Activated CD8-positive, alpha-beta memory T cell treated with anti-CD3 and anti-CD28 coated beads, Interleukin-2, amount 50 U/mL, for 24 hours (primary cell): ENCODE data around the gene KIF16B.
"Not testable (repeated sequence)": the region's sequence is repeated elsewhere in the genome, so short reads cannot be mapped to it uniquely, and the experiment has no call there.

Experiments used
- DNase-seq: peaks from one replicate; pipeline ENCODE4 v3.0.0-alpha.2; 2020; ENCODE audit errors: extremely low read depth

KIF16B gene

DNA sequence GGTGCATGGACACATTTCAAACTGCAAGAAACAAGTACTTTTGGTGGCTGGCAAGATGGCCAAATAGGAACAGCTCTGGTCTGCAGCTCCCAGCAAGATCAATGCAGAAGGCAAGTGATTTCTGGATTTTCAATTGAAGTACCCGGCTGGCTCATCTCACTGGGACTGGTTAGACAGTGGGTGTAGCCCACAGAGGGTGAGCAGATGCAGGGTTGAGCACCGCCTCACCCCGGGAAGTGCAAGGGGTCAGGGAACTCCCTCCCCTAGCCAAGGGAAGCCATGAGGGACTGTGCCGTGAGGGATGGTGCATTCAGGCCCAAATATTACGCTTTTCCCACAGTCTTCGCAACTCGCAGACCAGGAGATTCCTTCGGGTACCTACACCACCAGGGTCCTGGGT lies 53.6 kb downstream of the KIF16B start:
- not testable (repeated sequence) for DNase-seq

GRCh38 chr20:16518784-16519084 lies 54.5 kb downstream of the KIF16B start:
- no peak for DNase-seq

DNA sequence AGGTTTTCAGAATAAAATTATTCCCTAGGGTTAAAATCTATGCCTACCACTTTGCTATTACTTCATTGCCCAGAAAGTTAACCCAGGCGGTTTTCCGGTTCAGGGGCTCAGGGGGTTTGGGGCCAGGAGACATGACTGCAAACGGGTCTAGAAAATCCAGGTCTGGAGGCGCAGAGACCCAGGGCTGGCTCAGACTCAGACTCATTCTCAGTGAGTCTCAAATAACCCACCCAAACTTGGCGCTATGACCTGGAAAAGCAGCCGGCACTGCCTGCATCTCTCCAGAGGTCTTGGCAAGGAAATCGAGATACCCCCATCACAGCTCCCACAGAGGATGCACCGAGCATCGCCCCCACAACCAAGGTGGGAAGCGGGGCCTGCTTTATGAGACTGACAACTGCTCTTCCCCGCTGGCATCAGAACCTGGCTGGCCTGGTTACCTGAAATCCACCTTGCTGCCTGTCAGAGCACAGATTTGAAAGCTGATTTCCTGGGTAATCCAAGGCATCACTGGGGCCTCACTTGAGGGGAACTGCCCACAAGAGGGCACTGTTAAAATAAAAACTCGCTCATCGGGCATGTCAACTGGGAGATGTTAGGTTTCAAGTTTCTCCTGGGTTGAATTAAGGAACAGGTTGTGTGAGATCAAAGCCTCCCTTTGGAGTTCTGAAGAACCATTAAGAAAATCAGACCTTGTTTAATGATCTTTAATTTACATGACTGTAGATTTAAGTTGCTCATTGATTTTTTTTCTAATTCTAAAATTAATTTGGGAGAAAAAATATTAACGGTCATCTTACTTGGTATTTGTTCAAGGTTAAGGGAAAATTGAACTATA lies 55.1 kb downstream of the KIF16B start:
- DNase-seq = no peak

DNA sequence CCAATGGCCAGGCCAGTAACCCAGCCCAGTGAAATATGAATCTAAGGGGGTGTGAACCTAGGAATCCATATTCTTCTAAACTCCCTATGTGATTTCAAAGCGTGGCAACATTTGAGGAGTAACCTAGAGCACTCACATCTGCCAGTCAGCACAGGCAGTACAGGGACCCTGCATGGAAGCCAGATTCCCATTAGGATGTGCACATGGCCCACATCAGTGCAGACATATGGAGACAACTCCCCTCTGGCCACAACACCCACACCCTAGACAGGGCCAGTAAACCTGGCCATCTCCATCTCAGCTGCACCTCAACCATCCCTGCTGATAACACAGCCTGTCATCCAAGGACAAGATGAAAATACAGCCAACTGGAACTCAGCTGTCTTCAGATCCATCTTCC lies 56.5 kb downstream of the KIF16B start:
- no peak for DNase-seq

DNA sequence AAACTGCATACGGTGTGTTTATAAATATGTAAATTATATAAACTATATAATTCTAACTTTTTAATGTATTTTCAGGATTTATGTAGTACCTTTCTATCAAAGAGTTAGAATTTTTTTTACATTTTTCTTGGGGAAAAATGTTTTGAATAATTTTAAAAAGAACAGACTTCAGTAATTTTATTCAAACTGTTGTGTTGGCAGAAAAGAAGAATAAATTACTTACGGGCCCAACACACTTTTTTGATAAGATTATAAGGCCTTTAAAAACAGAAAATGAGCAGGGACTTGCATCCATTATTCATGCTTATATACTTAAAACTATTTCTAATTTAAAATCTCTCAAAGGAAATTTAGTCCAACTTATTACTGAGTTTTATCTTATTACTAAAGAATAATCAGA lies 58.2 kb downstream of the KIF16B start:
- DNase-seq = no peak

GRCh38 chr20:16514140-16514539 lies 59.1 kb downstream of the KIF16B start:
- DNase-seq = no peak

GRCh38 chr20:16505894-16506293 lies 67.4 kb downstream of the KIF16B start:
- DNase-seq = no peak

DNA sequence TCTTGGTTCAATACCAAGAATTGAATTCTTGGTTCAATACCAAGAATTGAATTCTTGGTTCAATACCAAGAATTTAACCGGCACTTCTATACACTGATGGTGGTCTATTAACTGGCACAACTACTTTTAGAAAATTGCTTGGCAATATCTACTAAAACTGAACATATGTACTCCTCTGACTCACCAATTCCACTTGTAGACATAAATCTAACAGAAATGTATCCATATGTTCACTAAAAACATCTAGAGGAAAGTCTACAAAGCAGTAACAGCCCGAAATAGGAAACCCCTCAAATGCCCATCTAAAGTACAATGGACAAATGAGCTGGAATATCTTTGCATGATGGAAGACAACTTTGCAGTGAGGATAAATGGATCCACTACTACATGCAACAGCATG lies 71.9 kb downstream of the KIF16B start:
- DNase-seq = no peak

DNA sequence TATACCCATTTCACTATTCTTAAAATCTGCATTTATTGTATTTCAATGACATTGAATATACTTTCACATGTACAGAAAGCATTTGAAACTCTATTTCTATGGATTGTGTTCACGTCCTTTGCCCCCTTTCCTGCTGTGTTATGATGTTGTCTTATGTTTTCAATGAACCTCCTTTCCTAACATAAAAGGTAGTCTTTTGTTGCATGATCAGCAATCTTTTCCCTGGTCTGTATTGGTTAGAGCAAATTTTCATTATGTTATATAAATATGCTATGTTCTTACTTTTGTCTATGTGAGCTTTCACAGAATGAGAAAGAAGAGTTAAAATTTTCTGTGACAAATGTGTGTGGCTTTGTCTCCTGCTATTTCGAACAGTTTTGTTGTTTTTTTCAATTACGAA lies 73.1 kb downstream of the KIF16B start:
- DNase-seq = no peak

DNA sequence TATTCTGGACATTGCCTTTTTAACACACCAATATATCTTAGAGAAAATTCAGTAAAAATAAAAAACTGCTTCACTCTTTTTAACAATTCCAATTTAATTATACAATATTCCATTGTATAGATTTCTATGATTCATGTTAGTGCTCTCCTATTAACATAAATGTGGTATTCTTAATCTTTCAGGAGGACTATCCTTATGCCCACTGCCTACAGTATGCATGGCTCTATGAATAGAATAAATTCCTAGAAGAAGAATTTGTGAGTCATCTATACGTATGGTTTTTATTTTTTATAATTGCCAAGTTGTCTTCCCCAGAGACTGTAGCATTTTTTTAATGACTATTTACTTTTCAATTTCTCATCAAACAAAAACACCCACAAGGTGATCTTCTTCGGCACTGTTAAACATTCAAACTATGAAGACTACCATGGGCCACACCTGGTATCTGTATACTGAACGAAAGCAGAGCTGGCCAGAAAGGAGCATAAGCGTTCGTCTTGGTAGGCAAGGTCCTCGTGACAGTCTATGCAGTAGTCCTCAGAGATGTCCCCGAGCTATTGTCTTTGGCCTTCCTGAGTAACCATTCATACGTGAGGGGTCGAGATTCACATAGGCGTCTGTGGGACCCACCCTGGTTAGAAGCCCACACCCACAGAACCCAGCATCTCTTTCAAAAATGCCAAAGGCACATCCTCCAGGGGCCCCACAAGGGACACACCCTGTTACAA lies 74.6 kb downstream of the KIF16B start:
- no peak for DNase-seq

GRCh38 chr20:16497896-16498295 lies 75.4 kb downstream of the KIF16B start:
- no peak for DNase-seq

DNA sequence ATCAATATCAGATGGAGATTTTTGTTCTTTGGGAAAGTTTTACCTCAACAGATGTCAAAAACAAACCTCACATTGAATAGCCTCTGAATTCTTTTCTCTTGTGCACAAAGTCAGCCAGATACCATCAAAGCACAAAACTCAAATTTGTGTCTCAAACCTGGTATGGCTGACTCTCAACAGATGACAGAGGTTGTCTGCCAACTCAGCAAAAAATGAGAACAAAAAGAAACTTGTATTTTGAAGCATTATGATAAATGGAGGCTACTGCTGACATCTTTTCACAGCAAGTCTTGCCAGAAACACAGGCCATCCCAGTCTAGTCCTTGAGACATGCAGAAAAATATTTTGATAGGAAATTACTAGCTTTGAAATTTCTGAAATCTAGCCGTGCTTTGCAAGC lies 79.8 kb downstream of the KIF16B start:
- DNase-seq = no peak

DNA sequence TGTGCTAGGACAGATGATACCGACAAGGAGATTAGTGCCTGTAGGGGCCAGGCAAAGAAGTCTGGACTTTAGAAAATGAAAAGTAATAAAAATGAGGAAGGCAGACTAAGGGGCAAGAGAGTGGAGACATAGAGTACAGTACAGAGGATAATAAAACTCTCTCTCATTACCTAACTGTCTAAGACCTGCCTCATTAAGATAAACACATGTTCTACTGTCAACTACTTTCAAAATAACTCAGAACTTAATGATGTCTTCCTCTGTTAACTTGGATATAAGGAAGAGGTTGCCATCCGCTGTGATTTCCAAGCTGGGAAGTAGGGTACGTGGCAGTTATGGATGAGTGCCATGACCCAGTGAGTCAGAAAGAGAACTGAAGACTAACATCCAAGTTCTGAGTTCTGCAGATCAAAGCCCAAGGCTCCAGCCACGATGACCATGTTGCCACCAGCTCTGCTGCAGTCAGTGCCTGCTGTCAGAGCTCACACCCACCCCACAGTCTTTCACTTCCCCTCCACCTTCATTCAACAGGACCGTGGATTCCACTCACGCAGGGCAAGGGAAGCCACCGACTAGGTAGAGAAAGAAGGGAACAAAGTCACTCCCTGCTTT lies 81.8 kb downstream of the KIF16B start:
- DNase-seq = no peak

- no peak for DNase-seq
Observed at GRCh38 chr20:16490696-16491095, 82.6 kb downstream of the KIF16B start.

- no peak for DNase-seq
Observed at GRCh38 chr20:16488616-16489015, 84.6 kb downstream of the KIF16B start.

- DNase-seq = no peak
Observed at GRCh38 chr20:16488086-16488485, 85.2 kb downstream of the KIF16B start.

DNA sequence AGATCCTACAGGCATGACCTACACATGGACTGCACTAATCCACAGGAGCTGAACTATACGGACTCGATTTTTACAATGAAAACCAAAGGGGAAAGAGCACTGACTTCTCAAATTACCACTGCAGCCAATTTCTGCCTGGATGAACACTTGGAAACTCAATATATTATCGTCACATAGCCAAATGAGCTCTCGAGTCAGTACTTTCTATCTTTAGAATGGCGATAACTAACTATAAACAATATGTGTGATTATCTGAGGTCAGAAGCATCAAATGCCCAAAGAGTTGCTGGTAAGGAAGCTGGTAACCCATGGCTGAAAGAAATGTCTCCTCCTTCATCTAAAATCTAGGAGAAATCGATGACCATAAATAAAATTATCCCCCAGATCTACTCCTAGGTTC lies 86.7 kb downstream of the KIF16B start:
- no peak for DNase-seq

DNA sequence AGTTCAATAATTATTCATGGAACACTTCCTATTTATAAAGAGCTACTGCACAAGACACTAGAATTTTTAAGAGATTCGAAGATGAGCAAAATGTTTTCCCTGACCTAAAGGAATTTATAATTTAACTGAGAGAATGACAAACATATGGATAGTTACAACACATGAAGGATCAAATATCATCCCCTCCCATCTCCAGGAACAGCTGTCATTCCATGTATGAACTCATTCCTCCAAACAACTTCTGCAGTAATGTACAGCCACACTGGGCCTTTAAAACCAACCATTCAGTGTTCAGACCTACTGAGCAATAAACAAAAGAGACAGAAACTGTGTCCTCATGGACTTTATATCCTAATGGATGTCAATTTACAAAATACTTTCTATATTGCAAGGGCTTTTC lies 87.8 kb downstream of the KIF16B start:
- DNase-seq = no peak

DNA sequence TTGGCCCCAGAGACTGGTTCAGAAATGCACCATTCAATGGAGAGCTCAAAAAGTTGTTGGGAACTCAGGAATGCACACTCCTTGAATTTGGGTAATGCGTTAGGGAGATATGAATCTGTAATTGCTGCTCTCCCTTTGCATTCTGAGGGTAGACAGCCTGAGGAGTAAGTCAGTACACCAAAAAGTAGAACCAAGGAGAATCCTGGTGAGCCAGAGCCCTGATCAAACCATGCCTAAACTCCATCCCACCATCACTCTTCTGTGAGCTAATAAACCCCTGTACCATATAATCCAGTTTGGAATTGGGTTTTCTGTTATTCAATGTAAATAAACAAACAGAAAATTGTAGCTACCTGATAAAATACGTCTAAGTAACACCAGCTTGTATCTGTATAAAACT lies 90.2 kb downstream of the KIF16B start:
- no peak for DNase-seq

DNA sequence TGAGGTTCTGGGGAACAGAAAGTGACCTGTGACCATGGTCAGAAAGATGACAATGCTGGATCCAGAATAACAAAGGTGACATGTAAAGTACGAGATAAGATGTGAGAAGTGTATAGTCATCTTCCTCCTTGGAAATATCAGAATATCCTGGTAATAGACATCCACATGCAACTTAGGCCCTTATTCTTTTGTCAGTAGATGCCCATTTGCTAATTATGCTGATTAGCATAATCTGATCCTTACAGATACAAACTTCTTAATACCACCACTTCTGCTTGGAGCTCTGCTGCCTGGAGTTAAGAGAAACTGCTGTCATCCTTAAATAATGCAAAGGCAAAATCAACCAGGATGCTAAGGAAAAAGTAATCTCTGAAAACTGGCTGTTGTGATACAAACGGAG lies 91.3 kb downstream of the KIF16B start:
- DNase-seq = no peak

GRCh38 chr20:16479666-16480065 lies 93.6 kb downstream of the KIF16B start:
- no peak for DNase-seq

DNA sequence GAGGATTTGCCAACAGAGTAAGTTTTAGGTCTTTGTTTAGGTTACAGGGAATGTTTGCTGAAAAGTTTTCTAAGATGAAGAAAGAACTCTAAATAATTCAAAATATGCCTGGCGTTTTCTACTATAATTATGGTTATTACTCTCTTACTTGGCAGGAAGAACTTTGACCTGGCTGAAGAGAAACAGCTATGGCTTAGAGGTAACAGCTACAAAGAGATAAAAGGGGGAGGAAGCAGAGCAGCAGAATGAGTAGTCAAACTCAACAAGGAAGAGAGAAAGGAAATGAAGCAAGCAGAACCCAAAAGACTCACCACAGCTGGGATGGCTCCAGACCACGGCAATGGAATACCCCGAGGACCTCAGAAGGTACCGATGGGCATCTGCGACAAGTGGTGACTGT lies 95.6 kb downstream of the KIF16B start:
- DNase-seq = no peak

DNA sequence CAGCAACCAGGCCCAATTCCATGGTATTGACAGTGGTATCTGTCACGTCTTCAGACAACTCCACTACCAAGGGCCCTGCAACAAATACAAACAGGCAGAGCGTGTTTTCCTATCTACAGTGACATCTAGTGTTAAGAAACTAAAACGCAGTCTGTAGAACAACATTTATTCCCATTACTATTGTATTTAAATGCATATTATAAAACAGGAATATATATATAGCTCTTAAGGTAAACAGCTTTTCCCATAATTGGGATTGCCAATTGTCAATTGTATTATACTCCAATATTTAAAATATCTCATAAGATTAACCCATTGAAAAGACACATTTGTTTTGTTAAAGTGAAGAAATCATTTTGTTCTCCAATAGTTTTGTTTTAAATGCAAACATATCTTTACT lies 97.2 kb downstream of the KIF16B start:
- no peak for DNase-seq
